ENCODE measurements around the gene FLVCR2. TPM values are rescaled to one million over a fixed set of nuclear protein-coding genes. Genes with fewer than 3 reads are reported as not detected.

FLVCR2 gene
- total RNA-seq, 2 donors from 2014 or later = 6.2 to 8.3 TPM

- Histone ChIP-seq H3K36me3 (no peaks in the 10 kb centered on the region), H3K27me3 (replicated peaks; ENCODE audit: insufficient read depth) (no peaks in the 10 kb centered on the region), H3K4me1 (ENCODE audit: control insufficient read depth in 1 of 2, low read depth in 2 of 2) (no peaks in the 10 kb centered on the region), H3K4me3 (no peak overlapping the region), H3K9me3 (no peaks in the 10 kb centered on the region), H3K27ac (no peak overlapping the region)
- DNase-seq (ENCODE audit: low spot score) (no peak), ATAC-seq (ENCODE audit: insufficient number of reproducible peaks, low FRiP score, low read depth) (no peak)
- TF ChIP-seq, protein P1, sequence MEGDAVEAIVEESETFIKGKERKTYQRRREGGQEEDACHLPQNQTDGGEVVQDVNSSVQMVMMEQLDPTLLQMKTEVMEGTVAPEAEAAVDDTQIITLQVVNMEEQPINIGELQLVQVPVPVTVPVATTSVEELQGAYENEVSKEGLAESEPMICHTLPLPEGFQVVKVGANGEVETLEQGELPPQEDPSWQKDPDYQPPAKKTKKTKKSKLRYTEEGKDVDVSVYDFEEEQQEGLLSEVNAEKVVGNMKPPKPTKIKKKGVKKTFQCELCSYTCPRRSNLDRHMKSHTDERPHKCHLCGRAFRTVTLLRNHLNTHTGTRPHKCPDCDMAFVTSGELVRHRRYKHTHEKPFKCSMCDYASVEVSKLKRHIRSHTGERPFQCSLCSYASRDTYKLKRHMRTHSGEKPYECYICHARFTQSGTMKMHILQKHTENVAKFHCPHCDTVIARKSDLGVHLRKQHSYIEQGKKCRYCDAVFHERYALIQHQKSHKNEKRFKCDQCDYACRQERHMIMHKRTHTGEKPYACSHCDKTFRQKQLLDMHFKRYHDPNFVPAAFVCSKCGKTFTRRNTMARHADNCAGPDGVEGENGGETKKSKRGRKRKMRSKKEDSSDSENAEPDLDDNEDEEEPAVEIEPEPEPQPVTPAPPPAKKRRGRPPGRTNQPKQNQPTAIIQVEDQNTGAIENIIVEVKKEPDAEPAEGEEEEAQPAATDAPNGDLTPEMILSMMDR (IDR thresholded peaks at IDR 0.05) = no peak
Observed at GRCh38 chr14:75626396-75626795, 48.0 kb downstream of the FLVCR2 start.

DNA sequence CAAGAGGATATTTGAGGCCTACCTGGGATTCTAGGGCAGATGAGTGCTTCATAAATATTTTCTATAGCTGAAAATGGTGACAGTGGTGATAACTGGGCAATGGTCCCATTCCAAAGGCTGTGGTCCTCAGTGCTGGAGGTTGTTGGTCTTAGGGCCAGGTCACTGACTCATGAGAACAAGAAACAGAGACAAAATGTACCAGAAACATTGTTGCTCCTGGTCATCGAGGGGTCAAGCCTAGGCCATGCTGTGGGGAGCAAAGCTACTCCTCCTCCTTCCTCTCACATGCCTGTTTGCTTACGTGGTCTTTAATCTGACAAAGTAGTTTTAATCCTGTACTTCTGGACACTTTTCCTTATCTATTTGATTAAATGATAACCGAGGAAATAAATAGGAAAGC, 48.4 kb downstream of the FLVCR2 start:
- Histone ChIP-seq H3K27me3 (replicated peaks; ENCODE audit: insufficient read depth) (no peaks in the 10 kb centered on the region), H3K4me1 (ENCODE audit: control insufficient read depth in 1 of 2, low read depth in 2 of 2) (no peaks in the 10 kb centered on the region), H3K27ac (no peak overlapping the region), H3K9me3 (no peaks in the 10 kb centered on the region), H3K4me3 (no peak overlapping the region), H3K36me3 (no peaks in the 10 kb centered on the region)
- TF ChIP-seq, protein P1 (IDR thresholded peaks at IDR 0.05) = no peak
- DNase-seq (ENCODE audit: low spot score) (no peak), ATAC-seq (ENCODE audit: insufficient number of reproducible peaks, low FRiP score, low read depth) (no peak)

GRCh38 chr14:75627406-75627805, 49.0 kb downstream of the FLVCR2 start:
- no peak overlapping the region for H3K27ac ChIP-seq
- TF ChIP-seq, protein P1 (IDR thresholded peaks at IDR 0.05) = no peak
- DNase-seq (ENCODE audit: low spot score) (no peak), ATAC-seq (ENCODE audit: insufficient number of reproducible peaks, low FRiP score, low read depth) (no peak)
- no peaks in the 10 kb centered on the region for H3K9me3 ChIP-seq
- H3K4me1 ChIP-seq (ENCODE audit: control insufficient read depth in 1 of 2, low read depth in 2 of 2) = no peaks in the 10 kb centered on the region
- no peaks in the 10 kb centered on the region for H3K27me3 ChIP-seq (replicated peaks; ENCODE audit: insufficient read depth)
- H3K4me3 ChIP-seq = no peak overlapping the region
- no peaks in the 10 kb centered on the region for H3K36me3 ChIP-seq

DNA sequence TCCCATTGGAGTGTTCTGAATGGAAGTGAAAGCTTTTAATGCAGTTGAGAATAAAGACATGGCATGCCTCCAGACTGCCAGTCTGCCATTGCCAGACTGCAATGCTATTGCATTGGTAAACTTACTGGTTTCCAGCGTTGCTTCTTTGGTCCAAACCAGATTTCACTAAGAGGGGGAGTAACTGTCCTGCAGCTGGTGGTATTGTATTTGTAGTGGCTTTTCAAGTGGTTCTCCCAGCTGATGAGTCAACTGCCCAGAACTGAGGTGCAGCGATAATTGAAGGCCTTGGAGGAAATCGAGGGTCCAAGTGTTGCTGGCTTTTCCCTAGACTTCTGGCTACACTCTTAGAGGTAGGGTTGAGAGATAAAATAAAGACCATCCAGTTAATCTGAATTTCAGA, 50.4 kb downstream of the FLVCR2 start:
- H3K4me1 ChIP-seq (ENCODE audit: control insufficient read depth in 1 of 2, low read depth in 2 of 2) = no peaks in the 10 kb centered on the region
- ATAC-seq (ENCODE audit: insufficient number of reproducible peaks, low FRiP score, low read depth) (no peak), DNase-seq (ENCODE audit: low spot score) (no peak)
- H3K27ac ChIP-seq = no peak overlapping the region
- TF ChIP-seq, protein P1 (IDR thresholded peaks at IDR 0.05) = no peak
- no peaks in the 10 kb centered on the region for H3K9me3 ChIP-seq
- no peaks in the 10 kb centered on the region for H3K36me3 ChIP-seq
- H3K27me3 ChIP-seq (replicated peaks; ENCODE audit: insufficient read depth) = no peaks in the 10 kb centered on the region
- H3K4me3 ChIP-seq = no peak overlapping the region

DNA sequence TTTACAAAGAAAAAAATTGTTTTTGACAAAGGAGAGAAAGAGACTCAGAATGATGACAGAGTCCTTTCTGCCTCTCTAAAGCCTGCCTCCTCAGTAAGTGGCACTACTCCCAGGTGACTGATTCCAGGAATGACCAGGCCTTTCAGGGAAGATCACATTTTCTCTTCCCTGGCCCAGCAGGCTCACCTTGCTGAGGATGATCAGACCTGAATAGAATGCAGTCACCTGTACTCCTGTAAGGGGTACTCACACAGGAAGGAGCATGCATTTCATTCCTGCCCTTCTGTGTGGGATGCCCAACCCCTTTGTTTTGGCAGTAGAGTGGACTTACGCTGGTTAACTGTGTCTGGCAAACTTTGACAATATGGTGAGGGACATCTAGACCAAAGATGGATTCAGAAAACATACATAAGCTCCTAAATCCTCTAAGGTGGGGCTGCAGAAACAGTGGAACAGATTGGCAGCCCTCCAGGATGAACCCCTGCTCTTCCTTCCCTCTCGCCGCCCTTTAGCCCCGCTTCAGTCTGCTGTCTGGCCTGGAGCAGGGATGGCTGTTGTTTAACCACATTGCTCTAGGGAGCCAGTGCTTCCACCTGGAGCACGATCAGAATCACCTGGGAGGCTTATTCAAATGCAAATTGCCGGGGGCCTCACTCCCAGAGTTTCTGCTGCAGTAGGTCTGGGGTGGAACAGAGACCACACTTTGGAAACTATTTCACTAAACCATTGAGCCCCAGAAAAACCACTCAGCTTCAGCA, 52.5 kb downstream of the FLVCR2 start:
- ATAC-seq (ENCODE audit: insufficient number of reproducible peaks, low FRiP score, low read depth) = no peak
- DNase-seq (ENCODE audit: low spot score) = no peak
- H3K9me3 ChIP-seq = no peaks in the 10 kb centered on the region
- no peak overlapping the region for H3K4me3 ChIP-seq
- TF ChIP-seq, protein P1 (IDR thresholded peaks at IDR 0.05) = no peak
- no peaks in the 10 kb centered on the region for H3K27me3 ChIP-seq (replicated peaks; ENCODE audit: insufficient read depth)
- H3K27ac ChIP-seq = no peak overlapping the region
- H3K4me1 ChIP-seq (ENCODE audit: control insufficient read depth in 1 of 2, low read depth in 2 of 2) = no peaks in the 10 kb centered on the region
- H3K36me3 ChIP-seq = no peaks in the 10 kb centered on the region
